LHCN-M2 (cell line): ENCODE data around the gene BCL11B. TPM values are rescaled to one million over a fixed set of nuclear protein-coding genes. Genes with fewer than 3 reads are reported as not detected.

Source experiments
- DNase-seq: peaks from one replicate; pipeline ENCODE4 v3.0.0-alpha.2; 2012; ENCODE audit warnings: low read depth
- total RNA-seq: library from RNA; depleted of rRNA; stranded (reverse); fragments of >200 nt; gene quantifications from 2 replicates; pipeline ENCODE4 v1.2.3, GENCODE V29; 2014

The BCL11B gene
- total RNA-seq, 1 experiment from 2014 or later: not detected

- no peak for DNase-seq
Observed at GRCh38 chr14:99256483-99256874, 15.5 kb downstream of the BCL11B start.

GRCh38 chr14:99255621-99256482 is 16.1 kb downstream of the BCL11B start:
- no peak for DNase-seq

- DNase-seq: no peak
Observed at GRCh38 chr14:99254328-99255009, 17.5 kb downstream of the BCL11B start.

GRCh38 chr14:99253890-99254289 is 18.1 kb downstream of the BCL11B start:
- DNase-seq: no peak

GRCh38 chr14:99252940-99253868 is 18.8 kb downstream of the BCL11B start:
- no peak for DNase-seq

- no peak for DNase-seq
Observed at GRCh38 chr14:99252443-99252939, 19.5 kb downstream of the BCL11B start.

GRCh38 chr14:99251721-99252120 is 20.3 kb downstream of the BCL11B start:
- DNase-seq: no peak

- DNase-seq: no peak
Observed at GRCh38 chr14:99250636-99251208, 21.3 kb downstream of the BCL11B start.

GRCh38 chr14:99249389-99249788 is 22.6 kb downstream of the BCL11B start:
- no peak for DNase-seq

GRCh38 chr14:99248761-99249171 is 23.2 kb downstream of the BCL11B start:
- no peak for DNase-seq

- no peak for DNase-seq
Observed at GRCh38 chr14:99247772-99248171, 24.2 kb downstream of the BCL11B start.

GRCh38 chr14:99247101-99247729 is 24.8 kb downstream of the BCL11B start:
- no peak for DNase-seq

GRCh38 chr14:99246536-99247097 is 25.4 kb downstream of the BCL11B start:
- no peak for DNase-seq

GRCh38 chr14:99245564-99246511 is 26.2 kb downstream of the BCL11B start:
- DNase-seq: no peak

GRCh38 chr14:99244941-99245563 is 26.9 kb downstream of the BCL11B start:
- no peak for DNase-seq

- DNase-seq: no peak
Observed at GRCh38 chr14:99244367-99244901, 27.6 kb downstream of the BCL11B start.

- no peak for DNase-seq
Observed at GRCh38 chr14:99242816-99243721, 28.9 kb downstream of the BCL11B start.
